ENCODE data around the gene TNFRSF11A. TPM values are rescaled to one million over a fixed set of nuclear protein-coding genes. Genes with fewer than 3 reads are reported as not detected.

Gene TNFRSF11A
- total RNA-seq, 1 donor from 2014 or later = 0.75 TPM

GRCh38 chr18:62365420-62365819 is 40.3 kb downstream of the TNFRSF11A start:
- H3K9me3 Mint-ChIP-seq (ENCODE audit: unreplicated experiment) = no peaks in the 10 kb centered on the region
- H3K36me3 Mint-ChIP-seq (ENCODE audit: low read depth, unreplicated experiment) = peaks cover 4% of the 10 kb centered on the region
- no peak for FAIRE-seq

GRCh38 chr18:62366992-62367391 is 41.9 kb downstream of the TNFRSF11A start:
- Histone ChIP-seq H3K27me3 (ENCODE audit: insufficient read depth, low read length) (no peaks in the 10 kb centered on the region), H3K79me2 (ENCODE audit: insufficient read depth, low read length) (no peaks in the 10 kb centered on the region), H4K20me1 (ENCODE audit: insufficient read depth, low read length) (no peaks in the 10 kb centered on the region), H3K27ac (ENCODE audit: low read depth, low read length) (no peak overlapping the region), H2AFZ (ENCODE audit: low read depth, low read length) (no peak overlapping the region), H3K4me3 (ENCODE audit: insufficient read depth, low read depth, low read length) (no peak overlapping the region), H3K9me3 (ENCODE audit: insufficient read depth, low read depth, low read length) (no peaks in the 10 kb centered on the region), H3K4me1 (ENCODE audit: insufficient read depth, low read length) (no peaks in the 10 kb centered on the region), H3K36me3 (ENCODE audit: insufficient read depth, low read length) (no peaks in the 10 kb centered on the region), H3K9ac (ENCODE audit: low read length) (no peak overlapping the region), H3K4me2 (ENCODE audit: low read length) (no peak overlapping the region)
- Mint-ChIP-seq H3K36me3 (ENCODE audit: low read depth, unreplicated experiment) (peaks cover 4% of the 10 kb centered on the region), H3K27ac (ENCODE audit: unreplicated experiment) (no peak overlapping the region), H3K4me1 (ENCODE audit: low read depth, unreplicated experiment) (no peaks in the 10 kb centered on the region), H3K27me3 (ENCODE audit: low read depth, unreplicated experiment) (peaks cover 2% of the 10 kb centered on the region), H3K9me3 (ENCODE audit: unreplicated experiment) (no peaks in the 10 kb centered on the region), H3K4me3 (ENCODE audit: unreplicated experiment) (no peak overlapping the region)
- DNase-seq (ENCODE audit: low read depth) = no peak
- FAIRE-seq = no peak
- no peak for TF ChIP-seq CTCF (IDR thresholded peaks at IDR 0.05; ENCODE audit: insufficient read depth, low read depth, low read length)
- TF ChIP-seq EZH2 (IDR thresholded peaks at IDR 0.05; ENCODE audit: insufficient read depth, low read length) = no peak

More at GRCh38 chr18:62365420-62365819, 40.3 kb downstream of the TNFRSF11A start:
- Mint-ChIP-seq H3K4me3 (ENCODE audit: unreplicated experiment) (no peak overlapping the region), H3K4me1 (ENCODE audit: low read depth, unreplicated experiment) (no peaks in the 10 kb centered on the region), H3K27me3 (ENCODE audit: low read depth, unreplicated experiment) (no peaks in the 10 kb centered on the region), H3K27ac (ENCODE audit: unreplicated experiment) (no peak overlapping the region)
- H3K27me3 ChIP-seq (ENCODE audit: insufficient read depth, low read length) = no peaks in the 10 kb centered on the region
- H4K20me1 ChIP-seq (ENCODE audit: insufficient read depth, low read length) = no peaks in the 10 kb centered on the region
- H3K36me3 ChIP-seq (ENCODE audit: insufficient read depth, low read length) = no peaks in the 10 kb centered on the region
- no peaks in the 10 kb centered on the region for H3K4me1 ChIP-seq (ENCODE audit: insufficient read depth, low read length)
- DNase-seq (ENCODE audit: low read depth) = no peak
- H3K4me3 ChIP-seq (ENCODE audit: insufficient read depth, low read depth, low read length) = no peak overlapping the region
- H3K9ac ChIP-seq (ENCODE audit: low read length) = no peak overlapping the region
- no peaks in the 10 kb centered on the region for H3K79me2 ChIP-seq (ENCODE audit: insufficient read depth, low read length)
- H3K9me3 ChIP-seq (ENCODE audit: insufficient read depth, low read depth, low read length) = no peaks in the 10 kb centered on the region
- H3K27ac ChIP-seq (ENCODE audit: low read depth, low read length) = no peak overlapping the region
- H2AFZ ChIP-seq (ENCODE audit: low read depth, low read length) = no peak overlapping the region
- TF ChIP-seq CTCF (IDR thresholded peaks at IDR 0.05; ENCODE audit: insufficient read depth, low read depth, low read length) (no peak), EZH2 (IDR thresholded peaks at IDR 0.05; ENCODE audit: insufficient read depth, low read length) (no peak)
- no peak overlapping the region for H3K4me2 ChIP-seq (ENCODE audit: low read length)

GRCh38 chr18:62368100-62368499 is 43.0 kb downstream of the TNFRSF11A start:
- Histone ChIP-seq H3K9me3 (ENCODE audit: insufficient read depth, low read depth, low read length) (no peaks in the 10 kb centered on the region), H3K36me3 (ENCODE audit: insufficient read depth, low read length) (no peaks in the 10 kb centered on the region), H3K27ac (ENCODE audit: low read depth, low read length) (no peak overlapping the region), H3K27me3 (ENCODE audit: insufficient read depth, low read length) (no peaks in the 10 kb centered on the region), H3K4me2 (ENCODE audit: low read length) (no peak overlapping the region), H3K79me2 (ENCODE audit: insufficient read depth, low read length) (no peaks in the 10 kb centered on the region), H4K20me1 (ENCODE audit: insufficient read depth, low read length) (no peaks in the 10 kb centered on the region), H3K9ac (ENCODE audit: low read length) (no peak overlapping the region), H2AFZ (ENCODE audit: low read depth, low read length) (no peak overlapping the region), H3K4me1 (ENCODE audit: insufficient read depth, low read length) (no peaks in the 10 kb centered on the region), H3K4me3 (ENCODE audit: insufficient read depth, low read depth, low read length) (no peak overlapping the region)
- no peak for TF ChIP-seq CTCF (IDR thresholded peaks at IDR 0.05; ENCODE audit: insufficient read depth, low read depth, low read length)
- TF ChIP-seq EZH2 (IDR thresholded peaks at IDR 0.05; ENCODE audit: insufficient read depth, low read length) = no peak
- FAIRE-seq = no peak
- Mint-ChIP-seq H3K27ac (ENCODE audit: unreplicated experiment) (no peak overlapping the region), H3K36me3 (ENCODE audit: low read depth, unreplicated experiment) (peaks cover 7% of the 10 kb centered on the region), H3K4me1 (ENCODE audit: low read depth, unreplicated experiment) (no peaks in the 10 kb centered on the region), H3K9me3 (ENCODE audit: unreplicated experiment) (no peaks in the 10 kb centered on the region), H3K27me3 (ENCODE audit: low read depth, unreplicated experiment) (peaks cover 2% of the 10 kb centered on the region), H3K4me3 (ENCODE audit: unreplicated experiment) (no peak overlapping the region)
- DNase-seq (ENCODE audit: low read depth) = no peak

Measured in astrocyte (in vitro differentiated cells and primary cell).